ENCODE data around the gene FOXD4.
"Not testable (repeated sequence)": the region's sequence is repeated elsewhere in the genome, so short reads cannot be mapped to it uniquely, and the experiment has no call there.

Gene FOXD4

DNA sequence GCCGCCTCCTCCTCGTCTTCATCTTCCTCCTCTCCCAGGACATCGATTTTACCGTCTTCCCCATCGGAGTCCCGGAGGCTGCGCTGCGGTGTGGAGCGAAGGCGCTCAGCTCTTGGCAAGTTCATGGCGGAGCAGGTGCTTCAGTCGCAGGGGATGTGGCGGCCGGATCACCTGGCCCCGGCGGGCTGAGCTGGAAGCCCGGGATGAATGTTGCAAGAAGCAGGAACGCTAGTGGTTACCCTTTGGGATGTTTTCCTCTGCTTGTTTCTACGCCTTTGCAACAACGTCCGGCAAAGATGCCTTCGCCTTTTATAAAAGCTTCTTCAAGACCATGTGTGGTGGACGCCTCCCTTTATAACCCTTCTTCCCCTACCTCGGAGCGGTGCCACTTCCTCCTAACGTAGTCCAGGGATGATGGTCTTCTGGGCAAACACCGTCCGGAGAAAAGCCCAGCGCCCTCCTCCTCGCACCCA is at the start of gene FOXD4:
Gene FOXD4, minus strand, starts transcription at position 423 of the 473 bp plus-strand sequence. Its CDS starts 298 bp downstream, at position 125.
- not testable (repeated sequence) for DNase-seq (ENCODE audit: low spot score)

DNA sequence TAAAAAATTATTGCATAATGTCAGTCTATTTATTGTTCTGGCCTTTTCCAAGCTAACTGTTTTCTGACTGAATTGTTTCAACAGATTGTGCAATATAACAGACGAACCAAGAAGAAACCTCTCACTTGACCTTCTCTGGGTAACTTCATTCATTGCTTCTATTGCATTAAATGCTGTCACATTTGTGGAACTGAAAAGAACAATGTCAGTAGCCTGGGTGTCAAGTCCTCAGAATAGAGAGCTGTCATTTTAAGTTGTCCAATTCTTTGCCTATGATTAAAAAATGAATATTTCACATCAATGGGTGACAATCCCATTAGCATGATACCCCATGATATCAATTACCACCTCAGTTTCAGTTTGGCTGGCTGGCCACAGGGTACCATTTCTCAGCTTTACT is 41.7 kb upstream of the FOXD4 start:
- DNase-seq (ENCODE audit: low spot score): not testable (repeated sequence)

DNA sequence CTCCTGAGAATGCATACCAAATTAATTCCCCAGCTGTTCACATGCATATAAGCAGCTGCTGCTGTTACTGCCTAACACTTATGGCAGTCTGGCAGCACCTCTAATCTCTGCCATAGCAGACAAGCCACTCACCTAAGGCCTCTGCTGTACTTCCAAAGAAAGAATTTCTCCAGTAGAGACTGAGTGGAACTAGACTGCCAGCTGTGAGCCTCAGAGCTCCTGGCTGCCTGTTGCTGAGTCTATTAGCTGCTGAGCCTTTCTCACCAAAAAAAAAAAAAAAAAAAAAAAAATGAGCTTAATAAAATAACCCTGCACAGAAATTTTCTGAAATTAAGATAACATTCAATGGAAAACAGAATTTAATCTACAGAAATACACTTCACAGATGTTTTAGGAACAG is 33.0 kb upstream of the FOXD4 start:
- DNase-seq (ENCODE audit: low spot score): not testable (repeated sequence)

DNA sequence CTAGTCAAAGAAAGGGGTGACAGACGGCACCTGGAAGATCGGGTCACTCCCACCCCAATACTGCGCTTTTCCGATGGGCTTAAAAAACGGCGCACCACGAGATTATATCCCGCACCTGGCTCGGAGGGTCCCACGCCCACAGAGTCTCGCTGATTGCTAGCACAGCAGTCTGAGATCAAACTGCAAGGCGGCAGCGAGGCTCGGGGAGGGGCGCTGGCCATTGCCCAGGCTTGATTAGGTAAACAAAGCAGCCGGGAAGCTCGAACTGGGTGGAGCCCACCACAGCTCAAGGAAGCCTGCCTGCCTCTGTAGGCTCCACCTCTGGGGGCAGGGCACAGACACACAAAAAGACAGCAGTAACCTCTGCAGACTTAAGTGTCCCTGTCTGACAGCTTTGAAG is 21.7 kb upstream of the FOXD4 start:
- not testable (repeated sequence) for DNase-seq (ENCODE audit: low spot score)

DNA sequence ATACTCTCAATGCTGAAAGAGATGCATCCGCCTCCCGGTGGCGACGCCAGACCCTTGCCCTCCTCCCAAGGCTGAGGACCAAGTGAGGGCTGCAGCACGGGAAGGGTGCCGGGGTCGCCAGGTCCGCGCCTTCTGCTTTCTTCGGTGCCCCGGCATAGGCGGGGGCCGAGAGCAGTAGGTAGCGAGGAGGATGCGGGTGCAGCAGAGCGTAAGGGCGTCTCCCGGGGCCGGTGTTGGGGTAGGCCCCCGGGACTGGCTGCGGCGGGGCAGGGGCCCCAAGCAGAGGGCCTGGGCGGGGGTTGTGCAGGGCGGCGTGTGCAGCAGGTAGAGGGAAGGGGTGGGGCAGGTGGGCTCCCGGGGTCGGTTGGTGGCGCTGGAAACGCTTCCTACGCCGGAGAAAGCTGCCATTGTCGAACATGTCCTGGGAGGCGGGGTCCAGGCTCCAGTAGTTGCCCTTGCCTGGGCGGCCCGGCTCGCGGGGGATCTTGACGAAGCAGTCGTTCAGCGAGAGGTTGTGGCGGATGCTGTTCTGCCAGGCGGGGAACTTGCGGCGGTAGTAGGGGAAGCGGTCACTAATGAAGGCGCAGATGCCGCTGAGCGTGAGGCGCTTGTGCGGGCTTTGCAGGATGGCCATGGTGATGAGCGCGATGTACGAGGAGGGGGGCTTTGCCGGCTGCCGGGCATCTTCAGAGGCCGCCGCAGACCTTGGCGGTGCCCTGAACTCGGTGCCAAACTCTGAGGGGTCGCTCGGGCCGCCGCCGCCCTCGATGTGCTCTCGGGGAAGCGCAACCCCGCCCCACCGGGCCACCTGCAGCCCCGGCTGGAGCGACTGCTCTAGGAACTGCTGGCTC is 848 bp downstream of the FOXD4 start:
- not testable (repeated sequence) for DNase-seq (ENCODE audit: low spot score)

DNA sequence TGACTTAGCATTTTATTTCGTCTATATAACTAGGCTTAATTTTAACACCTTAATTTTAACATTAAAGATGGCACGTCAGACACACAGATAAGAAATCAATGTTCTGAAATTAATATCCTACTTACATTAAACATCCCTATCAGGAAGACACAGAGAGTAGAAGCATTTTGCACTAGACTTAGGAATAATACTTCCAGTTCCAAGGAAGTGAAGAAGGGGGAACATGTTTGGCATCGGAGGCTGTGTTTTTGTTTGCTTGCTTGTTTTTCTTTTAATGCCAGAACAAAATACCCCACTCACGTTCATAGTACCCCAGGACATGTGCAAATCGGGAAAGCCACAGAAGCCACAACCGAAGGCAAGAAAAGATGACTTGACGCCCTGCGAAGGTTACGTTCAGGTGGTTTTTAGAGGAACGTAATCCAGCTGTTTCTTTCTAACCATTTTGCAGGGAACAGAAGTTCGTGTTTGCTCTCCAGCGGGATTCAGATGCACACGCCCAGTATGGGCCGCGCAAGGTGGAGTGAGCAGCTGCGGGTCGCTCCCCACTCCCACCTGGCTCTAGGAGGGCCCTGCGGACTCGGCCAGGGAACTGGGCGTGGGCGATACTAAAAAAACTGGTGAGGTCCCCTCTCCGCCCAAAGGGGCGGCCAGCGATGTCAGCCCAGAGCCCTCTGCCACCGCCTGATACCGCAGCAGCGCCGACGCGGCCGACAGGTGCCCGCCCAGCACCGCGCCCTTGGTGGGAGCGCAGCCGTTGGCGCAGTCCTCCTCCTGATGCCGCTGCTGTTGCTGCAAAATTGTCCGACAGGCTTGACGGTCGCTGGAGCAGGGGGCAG is 1.8 kb downstream of the FOXD4 start:
- not testable (repeated sequence) for DNase-seq (ENCODE audit: low spot score)

DNA sequence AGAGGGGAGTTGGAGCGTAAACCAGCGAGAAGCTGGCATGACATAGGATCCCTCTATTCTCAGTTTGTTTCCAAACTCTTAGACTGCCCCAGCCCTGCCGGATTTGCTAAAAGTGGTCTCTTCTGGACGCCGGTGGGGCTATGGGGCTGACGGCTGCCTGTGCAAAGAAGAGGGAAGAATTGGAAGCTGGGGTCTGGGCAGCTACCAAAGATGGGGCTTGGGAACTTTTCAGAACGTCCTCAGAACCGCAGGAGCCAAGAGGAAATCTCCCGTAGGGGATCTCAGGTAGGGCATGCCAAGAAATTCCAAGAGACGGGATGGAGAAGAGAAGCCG is 3.1 kb downstream of the FOXD4 start:
- not testable (repeated sequence) for DNase-seq (ENCODE audit: low spot score)

DNA sequence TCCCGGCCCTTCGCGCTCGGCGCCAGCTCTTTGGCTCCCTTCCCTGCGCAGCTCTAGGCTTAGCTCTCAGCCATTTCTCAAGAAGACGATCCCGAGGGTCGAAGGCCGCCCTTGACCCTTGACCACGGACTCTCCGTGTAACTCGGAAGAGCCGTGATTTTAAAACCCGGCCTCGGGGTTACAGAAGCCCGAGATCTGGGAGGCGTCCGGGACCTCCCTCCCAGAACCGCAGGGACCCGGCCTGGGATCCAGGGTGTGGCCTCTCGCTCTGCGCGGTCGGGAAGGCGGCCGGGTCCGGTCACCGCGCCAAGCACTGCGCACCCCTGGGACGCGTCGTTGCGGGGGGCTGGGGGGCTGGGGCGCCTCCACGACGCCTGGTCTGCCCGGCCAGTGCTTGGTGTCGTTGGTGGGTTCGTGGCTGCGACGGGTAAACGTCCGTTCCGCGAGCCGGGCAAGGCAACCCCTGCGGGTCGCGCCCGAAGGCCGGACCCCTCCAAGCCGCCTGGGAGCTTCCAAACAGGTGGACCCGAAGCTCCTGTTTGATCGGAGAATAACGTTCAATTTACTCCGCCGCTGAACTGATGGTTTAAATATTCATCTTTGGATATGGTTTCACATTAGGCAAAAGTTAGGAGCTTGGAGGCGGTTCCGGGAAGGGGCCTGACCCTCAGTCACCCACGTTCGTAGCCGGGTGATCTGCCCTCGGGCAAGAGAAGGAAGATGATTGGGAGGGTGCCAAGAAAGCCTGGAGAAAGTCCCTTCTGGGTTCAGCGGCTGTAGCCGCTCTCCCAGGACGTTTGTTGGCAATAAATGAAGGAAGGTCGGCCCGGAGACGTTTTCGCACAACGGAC is 3.7 kb downstream of the FOXD4 start:
- peak; percentile 1 for DNase-seq (ENCODE audit: low spot score)

DNA sequence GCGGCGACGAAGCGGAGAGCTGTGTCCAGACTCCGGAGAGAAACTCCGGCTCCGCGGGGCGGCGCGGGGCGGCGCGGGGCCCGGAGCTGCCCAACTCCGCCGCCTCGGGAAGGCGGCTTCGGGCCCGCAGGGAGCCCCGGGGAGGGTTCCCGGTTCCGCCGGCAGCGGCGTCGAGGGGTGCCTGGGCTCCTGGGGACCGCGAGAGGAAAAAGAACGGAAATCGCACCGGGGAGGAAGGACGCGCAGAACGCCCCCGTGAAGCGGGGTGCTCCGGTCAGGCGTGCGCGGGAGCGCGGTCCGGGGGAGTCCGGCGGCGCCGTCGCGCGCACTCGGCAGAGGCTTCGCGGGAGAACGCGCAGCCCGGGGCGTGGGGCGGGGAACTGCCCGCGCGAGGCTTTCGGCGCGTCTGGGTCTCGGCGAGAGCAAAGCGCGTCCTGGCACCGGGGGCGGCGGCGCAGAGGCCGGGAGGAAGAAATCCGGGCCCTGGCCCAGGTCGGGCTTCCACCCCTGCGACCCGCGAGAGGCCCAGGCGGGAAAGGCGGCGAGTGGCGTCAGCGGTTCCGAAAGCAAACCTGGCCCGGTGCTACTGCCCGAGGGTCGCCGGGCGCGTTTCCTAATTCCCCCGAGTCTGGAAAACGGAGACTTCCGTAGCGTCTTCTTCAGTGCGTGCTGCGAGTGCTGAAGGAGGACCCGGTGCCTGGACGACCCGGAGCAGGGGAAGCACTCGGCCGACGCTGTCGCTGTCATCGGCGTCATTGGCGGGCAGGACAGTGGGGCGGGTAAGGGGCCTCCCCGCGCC is 4.5 kb downstream of the FOXD4 start:
- DNase-seq (ENCODE audit: low spot score): not testable (repeated sequence)

DNA sequence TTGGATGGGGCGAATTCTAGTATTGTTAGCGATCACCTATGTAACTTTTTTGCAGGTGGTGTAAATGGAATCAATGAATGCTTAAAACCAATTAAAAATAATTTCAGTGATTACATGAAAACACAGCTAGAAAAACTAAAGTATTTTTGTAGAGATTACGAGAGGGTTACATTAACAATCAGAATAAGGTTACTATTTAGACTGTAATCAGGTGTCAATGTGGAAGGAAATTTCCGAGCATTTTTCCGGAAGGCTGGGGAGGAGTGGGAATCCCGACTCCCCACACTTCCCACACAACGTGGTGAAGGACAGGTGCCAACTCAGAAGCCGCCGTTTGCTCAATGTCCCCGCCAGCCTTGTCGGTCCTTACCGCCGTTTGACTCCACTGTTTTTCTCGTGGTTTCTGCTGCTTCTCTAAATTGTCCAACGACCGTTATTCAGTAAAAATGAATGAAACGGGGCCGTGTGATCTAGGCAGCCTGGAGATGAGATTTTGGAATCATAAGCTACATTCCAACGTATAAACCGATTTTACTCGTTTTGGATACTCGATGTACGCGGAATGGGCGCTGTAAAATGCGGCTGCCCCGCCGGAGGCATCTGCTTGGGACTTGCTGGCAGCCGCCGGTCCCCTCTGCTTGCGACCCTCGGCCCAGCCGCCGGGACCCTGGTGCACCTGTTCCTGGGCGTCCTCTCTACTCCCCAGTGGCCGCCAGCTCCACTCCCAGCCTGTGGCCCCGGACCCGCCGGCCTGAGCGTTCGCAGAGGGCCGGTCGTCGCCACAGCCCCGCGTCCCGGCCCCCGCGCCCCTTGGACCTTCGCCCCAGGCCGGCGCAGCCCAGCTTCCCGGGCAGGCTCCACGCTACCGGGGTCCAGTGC is 5.4 kb downstream of the FOXD4 start:
- DNase-seq (ENCODE audit: low spot score): not testable (repeated sequence)

DNA sequence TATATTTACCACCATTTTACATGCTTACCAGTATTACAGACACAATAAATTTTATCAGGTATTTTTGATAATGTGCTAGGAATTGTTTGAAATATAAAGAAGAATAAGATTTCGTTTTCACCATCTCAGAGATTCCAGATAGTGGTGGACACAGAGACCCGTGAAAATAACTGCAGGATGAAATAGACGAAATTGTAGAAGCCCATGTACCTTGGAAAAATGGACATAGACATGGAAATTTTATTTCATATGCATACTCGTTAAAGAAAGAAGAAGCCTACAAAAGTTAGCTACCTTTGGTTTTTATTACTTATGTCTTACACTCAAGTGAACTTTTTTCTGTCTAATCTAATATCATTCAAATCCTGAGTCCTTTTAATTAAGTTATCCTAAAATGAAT is 7.5 kb downstream of the FOXD4 start:
- not testable (repeated sequence) for DNase-seq (ENCODE audit: low spot score)

DNA sequence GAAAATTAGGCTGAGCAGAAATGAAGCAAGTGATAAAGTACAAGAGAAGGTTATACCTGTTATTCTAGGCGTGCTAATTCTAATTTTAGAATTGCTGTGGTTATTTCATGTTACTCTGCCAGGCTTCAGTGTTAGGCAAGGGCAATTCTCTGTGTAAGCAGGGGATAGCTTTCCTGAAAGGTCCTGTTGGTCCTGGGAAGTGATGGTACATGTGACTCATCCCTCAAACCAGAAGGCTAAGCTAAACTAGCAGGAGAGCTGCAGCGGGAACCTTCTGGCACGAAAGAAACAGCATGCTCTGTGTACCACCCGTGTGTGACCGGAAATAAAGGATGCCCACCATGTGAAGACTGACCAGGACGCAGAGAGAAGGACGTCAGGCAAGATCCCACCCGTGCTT is 8.7 kb downstream of the FOXD4 start:
- DNase-seq (ENCODE audit: low spot score): not testable (repeated sequence)

DNA sequence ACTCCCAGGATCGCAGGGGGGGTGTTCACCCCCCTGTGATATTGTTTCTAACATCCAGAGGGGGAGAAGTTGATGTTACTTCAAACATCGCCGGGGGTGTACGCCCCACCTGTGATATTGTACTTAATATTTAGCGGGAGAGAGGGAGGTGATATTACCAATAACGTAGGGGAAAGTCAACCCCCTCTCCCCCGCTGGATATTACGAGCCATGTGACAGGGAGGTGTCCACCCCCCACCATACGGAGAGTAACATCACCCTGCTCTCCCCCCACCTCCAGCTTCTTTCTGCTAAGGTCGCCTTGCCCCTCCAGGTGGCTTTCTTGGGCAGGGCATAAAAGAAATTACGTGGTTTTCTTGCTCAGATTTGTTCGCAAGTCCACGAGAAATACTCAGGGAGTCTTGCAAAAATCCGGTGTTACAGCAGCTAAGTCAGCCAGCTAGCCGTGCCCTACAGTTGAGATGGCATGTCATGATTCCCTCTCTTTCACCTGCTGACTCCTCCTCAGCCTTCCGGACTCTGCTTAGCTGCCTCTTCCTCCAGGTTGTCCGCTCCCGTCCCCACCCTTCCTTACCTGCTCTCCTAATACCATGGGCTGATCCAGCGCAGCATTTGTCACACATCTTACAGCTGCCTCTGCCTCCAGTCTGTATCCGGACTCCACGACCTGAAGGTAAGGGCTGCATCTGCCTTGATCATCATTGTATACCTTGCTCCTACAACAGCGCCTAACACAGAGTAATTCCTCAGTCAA is 9.3 kb downstream of the FOXD4 start:
- not testable (repeated sequence) for DNase-seq (ENCODE audit: low spot score)

DNA sequence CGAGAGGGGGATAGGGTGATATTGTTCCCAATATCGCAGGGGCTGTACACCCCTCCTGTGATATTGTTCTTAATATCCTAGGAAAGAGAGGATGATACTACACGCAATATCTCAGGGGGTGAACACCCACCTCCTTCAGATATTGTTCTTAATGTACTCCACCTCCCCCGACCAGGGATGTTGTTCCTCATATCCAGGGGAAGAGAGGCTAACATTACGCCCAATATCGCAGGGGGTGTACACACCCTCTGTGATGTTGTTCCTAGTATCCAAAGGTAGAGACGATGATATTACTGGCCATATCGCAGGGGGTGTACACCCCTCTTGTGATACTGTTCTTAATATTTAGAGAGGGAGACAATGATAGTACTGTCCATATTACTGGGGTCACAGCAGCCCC is 12.2 kb downstream of the FOXD4 start:
- not testable (repeated sequence) for DNase-seq (ENCODE audit: low spot score)

DNA sequence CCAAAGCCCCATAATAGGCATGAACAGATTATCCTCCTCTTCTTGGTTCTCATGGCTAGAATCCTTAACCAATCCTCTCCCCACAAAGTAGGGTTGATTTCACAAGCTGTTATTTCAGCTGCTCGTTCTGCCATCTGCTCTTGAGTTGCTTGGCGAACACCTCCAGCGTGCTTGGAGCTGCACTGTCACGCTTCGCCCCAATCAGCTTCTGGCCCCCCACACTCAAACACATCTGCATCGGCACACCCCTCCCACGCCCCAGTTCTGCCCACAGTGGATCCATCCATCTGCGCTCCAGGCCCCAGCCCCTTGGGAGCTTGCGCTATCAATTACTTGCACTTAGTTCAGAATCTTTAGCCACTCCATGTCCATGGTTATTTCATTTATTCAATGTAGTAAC is 17.8 kb downstream of the FOXD4 start:
- not testable (repeated sequence) for DNase-seq (ENCODE audit: low spot score)

DNA sequence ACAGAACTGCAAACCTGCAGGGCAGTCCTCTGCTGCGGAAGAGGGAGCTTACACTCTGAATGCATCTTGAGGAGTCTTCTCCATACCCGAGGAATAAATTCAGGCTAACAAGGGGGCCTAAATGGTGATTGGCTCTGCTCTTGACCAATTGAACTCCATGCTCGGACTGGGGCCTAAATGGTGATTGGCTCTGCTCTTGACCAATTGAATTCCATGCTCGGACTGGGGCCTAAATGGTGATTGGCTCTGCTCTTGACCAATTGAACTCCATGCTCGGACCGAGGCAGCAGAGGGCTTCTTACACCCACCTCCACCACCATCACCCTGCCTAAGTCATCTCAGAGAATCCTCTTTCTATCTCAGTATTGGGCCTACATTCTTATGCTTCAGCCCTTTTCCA is 18.4 kb downstream of the FOXD4 start:
- DNase-seq (ENCODE audit: low spot score): not testable (repeated sequence)

DNA sequence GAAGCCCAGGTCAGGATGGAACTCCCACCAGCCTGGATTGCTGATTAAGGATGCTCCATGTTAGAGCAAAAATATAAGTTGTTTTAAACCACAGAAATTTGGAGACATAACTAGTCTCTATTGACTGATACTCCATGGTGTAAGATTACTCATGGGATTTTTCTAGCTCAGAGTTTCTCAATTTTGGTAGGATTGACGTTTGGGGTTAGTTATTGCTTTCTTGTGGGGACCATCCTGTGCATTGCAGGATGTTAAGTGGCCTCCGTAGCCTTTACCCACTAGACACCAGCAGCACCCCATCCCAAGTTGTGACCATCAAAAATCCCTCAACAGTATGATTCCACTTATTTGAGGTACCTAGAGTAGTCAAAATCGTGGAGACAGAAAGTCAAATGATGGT is 19.4 kb downstream of the FOXD4 start:
- not testable (repeated sequence) for DNase-seq (ENCODE audit: low spot score)

DNA sequence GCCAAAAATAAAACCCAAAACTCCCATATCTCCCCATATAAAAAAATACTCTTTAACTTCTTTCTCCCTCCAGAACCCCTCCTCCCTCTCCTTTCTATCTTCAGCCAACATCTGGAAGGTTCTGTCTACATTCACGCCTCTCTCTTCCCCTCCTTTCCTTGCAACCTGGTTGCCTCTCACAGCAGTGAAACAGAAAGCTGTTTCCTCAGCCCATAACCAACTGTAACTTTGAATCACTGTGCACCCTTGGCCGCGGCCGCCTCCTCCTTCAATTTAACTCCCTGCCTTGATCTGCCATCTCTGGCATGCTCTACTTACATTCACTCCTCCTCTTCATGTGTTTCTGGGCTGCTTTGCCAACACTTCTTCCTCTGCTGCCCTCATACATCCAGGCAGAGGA is 23.2 kb downstream of the FOXD4 start:
- DNase-seq (ENCODE audit: low spot score): not testable (repeated sequence)

DNA sequence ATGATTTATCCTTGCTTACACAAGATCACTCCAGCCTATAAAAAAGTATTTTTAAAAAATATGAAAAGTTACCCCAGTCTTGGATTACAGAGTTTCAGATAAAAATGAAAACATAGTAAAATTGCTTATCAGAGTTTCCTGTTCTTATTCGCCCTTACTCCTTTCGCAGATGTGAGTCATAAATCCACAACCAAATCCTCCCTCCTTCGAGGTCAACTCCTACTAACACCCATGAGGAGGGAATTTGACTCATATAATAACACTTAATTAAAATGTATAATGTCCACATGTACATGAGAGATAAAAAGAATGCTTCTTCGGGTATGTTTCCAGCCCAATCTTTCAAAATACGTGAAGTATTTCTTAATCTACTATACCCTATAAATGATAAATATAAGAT is 23.9 kb downstream of the FOXD4 start:
- not testable (repeated sequence) for DNase-seq (ENCODE audit: low spot score)

All from LoVo (cell line).